ENCODE data around the gene ZNF816.
"Not testable (repeated sequence)": the region's sequence is repeated elsewhere in the genome, so short reads cannot be mapped to it uniquely, and the experiment has no call there.

The ZNF816 gene

GRCh38 chr19:52948025-52948770 lies 14.5 kb downstream of the ZNF816 start:
- Histone ChIP-seq H3K27ac (ENCODE audit: low read depth, low read length) (no peak overlapping the region), H3F3A (ENCODE audit: insufficient read depth) (no peaks in the 10 kb centered on the region)

GRCh38 chr19:52946322-52947310 lies 16.1 kb downstream of the ZNF816 start:
- H2AFZ ChIP-seq (ENCODE audit: low read depth, low read length, severe bottlenecking) = no peak overlapping the region
- no peak overlapping the region for H3K27ac ChIP-seq (ENCODE audit: low read depth, low read length)
- H3K9me2 ChIP-seq (replicated peaks; ENCODE audit: insufficient read depth, low read length) = no peaks in the 10 kb centered on the region
- H3K27me3 ChIP-seq (ENCODE audit: low read length) = no peaks in the 10 kb centered on the region
- TF ChIP-seq CTCF (IDR thresholded peaks at IDR 0.05; ENCODE audit: insufficient read depth, low read length, poor library complexity, severe bottlenecking) (no peak), EZH2phosphoT487 (conservative IDR thresholded peaks at IDR 0.05; ENCODE audit: low read length) (no peak)
- no peak overlapping the region for H3K4me2 ChIP-seq (ENCODE audit: low read depth, low read length, poor library complexity, severe bottlenecking)
- H3F3A ChIP-seq (ENCODE audit: insufficient read depth) = no peaks in the 10 kb centered on the region
- peaks cover 26% of the 10 kb centered on the region for H3K36me3 ChIP-seq (ENCODE audit: low read length)
- H3K9me3 ChIP-seq (ENCODE audit: insufficient read depth, low read length) = peaks cover 8% of the 10 kb centered on the region; the same call in 1 of the 2 replicates
- no peak overlapping the region for H3K9ac ChIP-seq (ENCODE audit: low read length)
- H3K4me3 ChIP-seq (ENCODE audit: insufficient read depth, low read length, poor library complexity, severe bottlenecking) = no peak overlapping the region
- H3K79me2 ChIP-seq (ENCODE audit: insufficient read depth, low read length) = peaks cover 7% of the 10 kb centered on the region
- no peaks in the 10 kb centered on the region for H4K20me1 ChIP-seq (ENCODE audit: low read depth, low read length)

More at GRCh38 chr19:52948025-52948770, 14.5 kb downstream of the ZNF816 start:
- no peak overlapping the region for H3K4me2 ChIP-seq (ENCODE audit: low read depth, low read length, poor library complexity, severe bottlenecking)
- TF ChIP-seq CTCF (IDR thresholded peaks at IDR 0.05; ENCODE audit: insufficient read depth, low read length, poor library complexity, severe bottlenecking) (no peak), EZH2phosphoT487 (conservative IDR thresholded peaks at IDR 0.05; ENCODE audit: low read length) (no peak)
- H3K4me3 ChIP-seq (ENCODE audit: insufficient read depth, low read length, poor library complexity, severe bottlenecking) = no peak overlapping the region
- H3K79me2 ChIP-seq (ENCODE audit: insufficient read depth, low read length) = no peaks in the 10 kb centered on the region
- no peaks in the 10 kb centered on the region for H4K20me1 ChIP-seq (ENCODE audit: low read depth, low read length)
- H3K36me3 ChIP-seq (ENCODE audit: low read length) = peaks cover 41% of the 10 kb centered on the region
- H2AFZ ChIP-seq (ENCODE audit: low read depth, low read length, severe bottlenecking) = no peak overlapping the region
- H3K9me2 ChIP-seq (replicated peaks; ENCODE audit: insufficient read depth, low read length) = no peaks in the 10 kb centered on the region
- no peak overlapping the region for H3K9ac ChIP-seq (ENCODE audit: low read length)
- peaks cover 8% of the 10 kb centered on the region; the same call in 1 of the 2 replicates for H3K9me3 ChIP-seq (ENCODE audit: insufficient read depth, low read length)
- H3K27me3 ChIP-seq (ENCODE audit: low read length) = no peaks in the 10 kb centered on the region

GRCh38 chr19:52945652-52946321 lies 16.9 kb downstream of the ZNF816 start:
- H3F3A ChIP-seq (ENCODE audit: insufficient read depth) = no peaks in the 10 kb centered on the region
- H3K27me3 ChIP-seq (ENCODE audit: low read length) = no peaks in the 10 kb centered on the region
- TF ChIP-seq EZH2phosphoT487 (conservative IDR thresholded peaks at IDR 0.05; ENCODE audit: low read length) = no peak
- TF ChIP-seq CTCF (IDR thresholded peaks at IDR 0.05; ENCODE audit: insufficient read depth, low read length, poor library complexity, severe bottlenecking) = no peak
- peaks cover 6% of the 10 kb centered on the region; the same call in 1 of the 2 replicates for H3K9me3 ChIP-seq (ENCODE audit: insufficient read depth, low read length)
- H3K79me2 ChIP-seq (ENCODE audit: insufficient read depth, low read length) = peaks cover 15% of the 10 kb centered on the region
- no peak overlapping the region for H3K27ac ChIP-seq (ENCODE audit: low read depth, low read length)
- H3K36me3 ChIP-seq (ENCODE audit: low read length) = peaks cover 17% of the 10 kb centered on the region
- H3K9ac ChIP-seq (ENCODE audit: low read length) = no peak overlapping the region
- no peaks in the 10 kb centered on the region for H3K9me2 ChIP-seq (replicated peaks; ENCODE audit: insufficient read depth, low read length)
- H3K4me2 ChIP-seq (ENCODE audit: low read depth, low read length, poor library complexity, severe bottlenecking) = no peak overlapping the region
- H3K4me3 ChIP-seq (ENCODE audit: insufficient read depth, low read length, poor library complexity, severe bottlenecking) = no peak overlapping the region
- no peaks in the 10 kb centered on the region for H4K20me1 ChIP-seq (ENCODE audit: low read depth, low read length)
- H2AFZ ChIP-seq (ENCODE audit: low read depth, low read length, severe bottlenecking) = no peak overlapping the region

- peaks cover 23% of the 10 kb centered on the region for H3K79me2 ChIP-seq (ENCODE audit: insufficient read depth, low read length)
- H3K36me3 ChIP-seq (ENCODE audit: low read length); H3K9me2 ChIP-seq (replicated peaks; ENCODE audit: insufficient read depth, low read length); H3F3A ChIP-seq (ENCODE audit: insufficient read depth); H4K20me1 ChIP-seq (ENCODE audit: low read depth, low read length); H2AFZ ChIP-seq (ENCODE audit: low read depth, low read length, severe bottlenecking); H3K27me3 ChIP-seq (ENCODE audit: low read length); H3K9me3 ChIP-seq (ENCODE audit: insufficient read depth, low read length); H3K27ac ChIP-seq (ENCODE audit: low read depth, low read length); H3K4me3 ChIP-seq (ENCODE audit: insufficient read depth, low read length, poor library complexity, severe bottlenecking); H3K9ac ChIP-seq (ENCODE audit: low read length); H3K4me2 ChIP-seq (ENCODE audit: low read depth, low read length, poor library complexity, severe bottlenecking): not testable (repeated sequence)
These were observed 17.8 kb downstream of the ZNF816 start for GRCh38 chr19:52944703-52945493.

Data from SU-DHL-6 (cell line).